ENCODE results near the gene COPS6.
A peak's percentile ranks its signal among the peaks of the same experiment; 100 is the strongest.

- TF ChIP-seq EZH2 (IDR thresholded peaks at IDR 0.05; ENCODE audit: borderline replicate concordance, low read length) (no peak), CTCF (IDR thresholded peaks at IDR 0.05; ENCODE audit: low read length) (peak; percentile 85)
Observed at GRCh38 chr7:100130608-100131453, 42.1 kb downstream of the COPS6 start.

All from OCI-LY1 (cell line).